K562 (cell line): Measurements from ENCODE around the gene PRR11. TPM values are rescaled to one million over a fixed set of nuclear protein-coding genes. Genes with fewer than 3 reads are reported as not detected.
A peak's percentile ranks its signal among the peaks of the same experiment; 100 is the strongest.

ENCODE experiments used
- CEBPZ ChIP-seq: fragments of 150-350 bp; IDR thresholded peaks from 2 replicates; pipeline ENCODE4 v1.6.1; 2014; ENCODE audit warnings: low read depth, mild to moderate bottlenecking, low read length, borderline replicate concordance
- CTBP1 ChIP-seq: fragments of 450-650 bp; IDR thresholded peaks from 2 replicates; pipeline ENCODE4 v1.6.1; 2016; ENCODE audit warnings: borderline replicate concordance
- E4F1 ChIP-seq: fragments of 250-450 bp; sonication (Bioruptor Pico); IDR thresholded peaks from 2 replicates; pipeline ENCODE4 v1.5.0; 2021; ENCODE audit warnings: mild to moderate bottlenecking, borderline replicate concordance
- LARP7 ChIP-seq: fragments of 450-650 bp; IDR thresholded peaks from 2 replicates; pipeline ENCODE4 v1.6.1; 2016
- MGA ChIP-seq: fragments of 450-650 bp; IDR thresholded peaks from 2 replicates; pipeline ENCODE4 v1.6.1; 2016; ENCODE audit warnings: mild to moderate bottlenecking, moderate library complexity
- MTA3 ChIP-seq: fragments of 450-650 bp; formaldehyde crosslinking; IDR thresholded peaks from 2 replicates; pipeline ENCODE4 v1.6.1; 2017; ENCODE audit warnings: mild to moderate bottlenecking, borderline replicate concordance
- RCOR1 ChIP-seq, 2 experiments: IDR thresholded peaks; 2 replicates each; pipeline ENCODE4 v1.6.1; 2012; ENCODE audit warnings: low read depth in 2 of 2, low read length in 2 of 2, borderline replicate concordance in 1 of 2, improper control_type of control experiment in 1 of 2
- SIN3A ChIP-seq, 2 experiments: fragments of 150-350 bp in 1 of 2; IDR thresholded peaks; 2 replicates each; pipeline ENCODE4 v1.6.1; 2011 to 2016; ENCODE audit warnings: borderline replicate concordance in 2 of 2, low read depth in 2 of 2, low read length in 2 of 2, mild to moderate bottlenecking in 2 of 2, moderate library complexity in 2 of 2; ENCODE audit not compliant: control insufficient read depth in 1 of 2
- polyA plus RNA-seq, 8 experiments: library from polyadenylated mRNA; depleted of rRNA in 4 of 8; stranded (reverse) in 5 of 8; unstranded in 3 of 8; fragments of >200 nt; fragmentation: Nextera tagmentation in 2 of 8; fragmentation: Illumina TruSeq in 1 of 8; extraction: Ambion mirVana in 2 of 8; extraction: Trizol in 1 of 8; gene quantifications; 2 replicates each; pipeline versions ENCODE4 v1.2.1 to v1.2.3, GENCODE V29; 2011 to 2014; ENCODE audit warnings: inconsistent platforms in 1 of 8, missing spikeins in 1 of 8
- total RNA-seq, 7 experiments: library from RNA; depleted of rRNA in 6 of 7; stranded (reverse); fragments of >200 nt in 6 of 7; fragmentation: Illumina TruSeq in 2 of 7; extraction: Trizol in 2 of 7; gene quantifications; 2 replicates each; pipeline versions ENCODE4 v1.2.1 to v1.2.3, GENCODE V29; 2011 to 2021; ENCODE audit warnings: low replicate concordance in 1 of 7

Gene PRR11
- total and polyA plus RNA-seq, 9 of the 15 experiments (the other 6 are each of a cell fraction or from before 2014, with no cell fraction given), result 13.3 to 75.2 (median 46.4) TPM

- TF ChIP-seq E4F1 (no peak), LARP7 (no peak), CTBP1 (peak; percentile 55), RCOR1 (IDR thresholded peaks at IDR 0.05; ENCODE audit: borderline replicate concordance in 1 of 2, low read depth in 2 of 2, low read length in 2 of 2) (0 out of 4 replicates have a peak, but pooled peaks of 1 of the 2 experiments have one; percentile 15), SIN3A (IDR thresholded peaks at IDR 0.05; ENCODE audit: borderline replicate concordance in 2 of 2, control insufficient read depth in 1 of 2, low read depth in 2 of 2, low read length in 2 of 2) (peak in 1 of 2 experiments; percentile 24; a peak in 2 of 4 replicates), MGA (peak; percentile 55; the same call in 1 of the 2 replicates), MTA3 (0 out of 2 replicates have a peak, but pooled peaks have one; percentile 28), CEBPZ (peak; percentile 84)
These were observed 666 bp upstream of the PRR11 start, which contains the start of gene SKA2 (continued) for GRCh38 chr17:59154721-59155438.
